Measurements from ENCODE around the gene MMP7. TPM values are rescaled to one million over a fixed set of nuclear protein-coding genes. Genes with fewer than 3 reads are reported as not detected.

Gene MMP7
- total RNA-seq, 1 experiment from 2014 or later, result 0.34 TPM

- Histone ChIP-seq H3K4me3 (ENCODE audit: low read depth, low read length, poor library complexity, severe bottlenecking) (no peak overlapping the region), H3K36me3 (ENCODE audit: insufficient read depth, low read length, poor library complexity, severe bottlenecking) (no peaks in the 10 kb centered on the region), H3K27me3 (replicated peaks; ENCODE audit: insufficient read depth, low read depth, low read length, poor library complexity) (no peaks in the 10 kb centered on the region), H3K4me1 (ENCODE audit: insufficient read depth, low read length, poor library complexity, severe bottlenecking) (no peaks in the 10 kb centered on the region), H3K9me3 (ENCODE audit: low read depth, low read length, poor library complexity, severe bottlenecking) (no peaks in the 10 kb centered on the region), H3K27ac (ENCODE audit: low read depth, low read length, poor library complexity, severe bottlenecking) (no peak overlapping the region)
- ChIA-PET CTCF (no interaction called here), POLR2A (ENCODE audit: low non-redundant PET) (interaction anchor here (0.6 kb wide), 1 partner anchor 1408 kb away, joined by 5 read pairs; no protein-coding TSS in a partner anchor)
- BruUV-seq (replicated peaks), result no TSS peak
- intact Hi-C loops (cut with micrococcal nuclease; ENCODE audit: unreplicated experiment), result no loop called here
- DNase-seq (ENCODE audit: low spot score), result no peak
- no peak for TF ChIP-seq CTCF (conservative IDR thresholded peaks at IDR 0.05; ENCODE audit: low read depth, low read length)
- no peak for TF ChIP-seq EZH2 (IDR thresholded peaks at IDR 0.05; ENCODE audit: borderline replicate concordance, low read depth, low read length, poor library complexity, severe bottlenecking)
Observed at GRCh38 chr11:102572554-102573220, 42.1 kb upstream of the MMP7 start.

- H3K4me3 ChIP-seq (ENCODE audit: low read depth, low read length, poor library complexity, severe bottlenecking), result no peak overlapping the region
- H3K27me3 ChIP-seq (replicated peaks; ENCODE audit: insufficient read depth, low read depth, low read length, poor library complexity), result no peaks in the 10 kb centered on the region
- no peak for DNase-seq (ENCODE audit: low spot score)
- ChIA-PET CTCF (no interaction called here), POLR2A (ENCODE audit: low non-redundant PET) (no interaction called here)
- no peaks in the 10 kb centered on the region for H3K9me3 ChIP-seq (ENCODE audit: low read depth, low read length, poor library complexity, severe bottlenecking)
- BruUV-seq (replicated peaks), result no TSS peak
- TF ChIP-seq CTCF (conservative IDR thresholded peaks at IDR 0.05; ENCODE audit: low read depth, low read length) (no peak), EZH2 (IDR thresholded peaks at IDR 0.05; ENCODE audit: borderline replicate concordance, low read depth, low read length, poor library complexity, severe bottlenecking) (no peak)
- no peaks in the 10 kb centered on the region for H3K36me3 ChIP-seq (ENCODE audit: insufficient read depth, low read length, poor library complexity, severe bottlenecking)
- intact Hi-C loops (cut with micrococcal nuclease; ENCODE audit: unreplicated experiment), result no loop called here
- H3K4me1 ChIP-seq (ENCODE audit: insufficient read depth, low read length, poor library complexity, severe bottlenecking), result no peaks in the 10 kb centered on the region
- no peak overlapping the region for H3K27ac ChIP-seq (ENCODE audit: low read depth, low read length, poor library complexity, severe bottlenecking)
Observed at GRCh38 chr11:102568851-102569250, 38.3 kb upstream of the MMP7 start.

GRCh38 chr11:102566112-102566511, 35.6 kb upstream of the MMP7 start:
- intact Hi-C loops (cut with micrococcal nuclease; ENCODE audit: unreplicated experiment), result no loop called here
- BruUV-seq (replicated peaks), result no TSS peak
- no peak for DNase-seq (ENCODE audit: low spot score)
- Histone ChIP-seq H3K27ac (ENCODE audit: low read depth, low read length, poor library complexity, severe bottlenecking) (no peak overlapping the region), H3K4me3 (ENCODE audit: low read depth, low read length, poor library complexity, severe bottlenecking) (no peak overlapping the region), H3K27me3 (replicated peaks; ENCODE audit: insufficient read depth, low read depth, low read length, poor library complexity) (no peaks in the 10 kb centered on the region), H3K4me1 (ENCODE audit: insufficient read depth, low read length, poor library complexity, severe bottlenecking) (no peaks in the 10 kb centered on the region), H3K36me3 (ENCODE audit: insufficient read depth, low read length, poor library complexity, severe bottlenecking) (no peaks in the 10 kb centered on the region), H3K9me3 (ENCODE audit: low read depth, low read length, poor library complexity, severe bottlenecking) (no peaks in the 10 kb centered on the region)
- TF ChIP-seq EZH2 (IDR thresholded peaks at IDR 0.05; ENCODE audit: borderline replicate concordance, low read depth, low read length, poor library complexity, severe bottlenecking) (no peak), CTCF (conservative IDR thresholded peaks at IDR 0.05; ENCODE audit: low read depth, low read length) (no peak)
- ChIA-PET CTCF (no interaction called here), POLR2A (ENCODE audit: low non-redundant PET) (no interaction called here)

Measured in A673 (cell line).